GM21786 (cell line): Measurements from ENCODE around the gene GAB2.

Source experiments
- ATAC-seq: cut with Tn5 transposase; IDR thresholded peaks from one replicate; pipeline ENCODE4 v1.9.1; 2021; ENCODE audit not compliant: unreplicated experiment

Gene GAB2

GRCh38 chr11:78168539-78169477 is 248.8 kb downstream of the GAB2 start:
- ATAC-seq = no peak

GRCh38 chr11:78166855-78167469 is 250.7 kb downstream of the GAB2 start:
- ATAC-seq = no peak
